PC-9 (cell line): ENCODE measurements around the gene ZFHX3. TPM values are rescaled to one million over a fixed set of nuclear protein-coding genes. Genes with fewer than 3 reads are reported as not detected.

Experiments used
- BruUV-seq: library from RNA; stranded (reverse); fragments of 400-500 nt; replicated peaks from 2 replicates; lab custom pipeline; 2021; lab: Mats Ljungman, UMichigan
- CTCF ChIA-PET: fragments of 300-600 bp; sonication (Branson Sonifier 250); formaldehyde crosslinking; loops from one replicate; lab custom pipeline; 2022; ENCODE audit warnings: antibody characterized with exemption; lab: Charles Lee
- POLR2A ChIA-PET: fragments of 300-600 bp; sonication (Branson Sonifier 250); formaldehyde crosslinking; loops from one replicate; lab custom pipeline; 2022; ENCODE audit warnings: antibody characterized with exemption; ENCODE audit not compliant: unreplicated experiment; lab: Charles Lee
- DNase-seq, 2 experiments: peaks; one replicate each; pipeline versions ENCODE4 v3.0.0 to v3.0.0-alpha.2; 2015 to 2022; ENCODE audit warnings: mixed read lengths in 1 of 2
- H2AFZ ChIP-seq: fragments of 200-600 bp; sonication (generic); 2 replicates; pipeline ENCODE4 v1.8.1; 2017; ENCODE audit warnings: antibody characterized with exemption
- H3F3A ChIP-seq: fragments of 200-600 bp; sonication (generic); 2 replicates; pipeline ENCODE4 v1.8.1; 2017; ENCODE audit warnings: antibody characterized with exemption, mild to moderate bottlenecking, low read depth; ENCODE audit not compliant: insufficient read depth
- H3K27ac ChIP-seq: fragments of 200-600 bp; sonication (generic); 2 replicates; pipeline ENCODE4 v1.6.1; 2016; ENCODE audit warnings: mixed run types
- H3K27me3 ChIP-seq: fragments of 200-600 bp; sonication (generic); 2 replicates; pipeline ENCODE4 v1.6.1; 2016; ENCODE audit warnings: low read depth, mixed run types; ENCODE audit not compliant: insufficient read depth
- H3K36me3 ChIP-seq: fragments of 200-600 bp; sonication (generic); 2 replicates; pipeline ENCODE4 v1.6.1; 2016; ENCODE audit warnings: low read depth, mixed run types
- H3K4me1 ChIP-seq: fragments of 200-600 bp; sonication (generic); replicated peaks from 2 replicates; pipeline ENCODE4 v1.6.1; 2016; ENCODE audit warnings: mixed run types; ENCODE audit not compliant: insufficient read depth
- H3K4me2 ChIP-seq: fragments of 200-600 bp; sonication (generic); 2 replicates; pipeline ENCODE4 v1.6.1; 2017; ENCODE audit warnings: mixed run types
- H3K4me3 ChIP-seq: fragments of 200-600 bp; sonication (generic); 2 replicates; pipeline ENCODE4 v1.6.1; 2016; ENCODE audit warnings: mixed run types
- H3K79me2 ChIP-seq: fragments of 200-600 bp; sonication (generic); 2 replicates; pipeline ENCODE4 v1.6.1; 2017; ENCODE audit warnings: low read depth, mixed run types
- H3K9me2 ChIP-seq: fragments of 200-600 bp; sonication (generic); 2 replicates; pipeline ENCODE4 v1.8.1; 2017; ENCODE audit warnings: mild to moderate bottlenecking; ENCODE audit not compliant: insufficient read depth
- H3K9me3 ChIP-seq: fragments of 200-600 bp; sonication (generic); 2 replicates; pipeline ENCODE4 v1.8.1; 2016; ENCODE audit warnings: low read depth; ENCODE audit not compliant: insufficient read depth
- H4K20me1 ChIP-seq: fragments of 200-600 bp; sonication (generic); 2 replicates; pipeline ENCODE4 v1.8.1; 2017; ENCODE audit not compliant: insufficient read depth
- EZH2 ChIP-seq: fragments of 200-600 bp; sonication (generic); IDR thresholded peaks from 2 replicates; pipeline ENCODE4 v1.8.0; 2017; ENCODE audit warnings: antibody characterized with exemption, low read depth
- intact Hi-C: fragments of 100-400 bp; cut with micrococcal nuclease; formaldehyde crosslinking; loops from one replicate; pipeline ENCODE4 v1.10.0; 2022; ENCODE audit not compliant: unreplicated experiment
- total RNA-seq: library from RNA; stranded (reverse); gene quantifications from 2 replicates; pipeline ENCODE4 v1.2.3, GENCODE V29; 2021
- TF ChIP-seq, protein P1 (sequence below): fragments of 200-600 bp; sonication (generic); conservative IDR thresholded peaks from 2 replicates; pipeline ENCODE4 v1.6.1; 2017; ENCODE audit warnings: mixed run types, antibody characterized with exemption, mild to moderate bottlenecking, moderate library complexity

The ZFHX3 gene
- total RNA-seq, 1 experiment from 2014 or later: 23.1 TPM

DNA sequence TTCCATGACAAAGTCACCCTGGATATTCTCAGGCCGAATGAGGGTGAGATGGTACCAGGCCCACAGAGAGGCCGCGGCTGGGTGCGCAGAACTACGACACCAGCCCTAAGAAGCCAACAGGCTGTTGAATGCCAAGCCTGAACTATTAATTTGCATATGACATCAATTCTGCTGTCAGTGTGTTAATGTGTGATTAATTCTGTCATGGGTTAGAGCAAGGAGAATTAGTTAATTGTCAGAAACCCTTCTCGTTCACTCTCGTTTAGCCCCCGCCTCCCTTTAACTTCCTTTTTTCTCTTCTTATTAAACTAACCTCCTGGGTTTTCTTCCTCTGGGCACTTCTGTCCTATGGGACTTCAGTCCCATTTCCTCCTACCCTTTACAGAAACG is 123.4 kb downstream of the ZFHX3 start:
- Histone ChIP-seq H3K36me3 (no peaks in the 10 kb centered on the region), H3K79me2 (peaks cover 54% of the 10 kb centered on the region), H3K27me3 (no peaks in the 10 kb centered on the region), H3K4me1 (peaks cover 31% of the 10 kb centered on the region), H3K4me3 (no peak overlapping the region), H3F3A (peaks cover 20% of the 10 kb centered on the region; the same call in 1 of the 2 replicates), H4K20me1 (no peaks in the 10 kb centered on the region), H3K27ac (no peak overlapping the region), H3K9me3 (no peaks in the 10 kb centered on the region), H3K9me2 (no peaks in the 10 kb centered on the region), H3K4me2 (no peak overlapping the region), H2AFZ (no peak overlapping the region)
- BruUV-seq: no TSS peak
- ChIA-PET POLR2A (no interaction called here), CTCF (no interaction called here)
- TF ChIP-seq EZH2: no peak
- TF ChIP-seq, protein P1, sequence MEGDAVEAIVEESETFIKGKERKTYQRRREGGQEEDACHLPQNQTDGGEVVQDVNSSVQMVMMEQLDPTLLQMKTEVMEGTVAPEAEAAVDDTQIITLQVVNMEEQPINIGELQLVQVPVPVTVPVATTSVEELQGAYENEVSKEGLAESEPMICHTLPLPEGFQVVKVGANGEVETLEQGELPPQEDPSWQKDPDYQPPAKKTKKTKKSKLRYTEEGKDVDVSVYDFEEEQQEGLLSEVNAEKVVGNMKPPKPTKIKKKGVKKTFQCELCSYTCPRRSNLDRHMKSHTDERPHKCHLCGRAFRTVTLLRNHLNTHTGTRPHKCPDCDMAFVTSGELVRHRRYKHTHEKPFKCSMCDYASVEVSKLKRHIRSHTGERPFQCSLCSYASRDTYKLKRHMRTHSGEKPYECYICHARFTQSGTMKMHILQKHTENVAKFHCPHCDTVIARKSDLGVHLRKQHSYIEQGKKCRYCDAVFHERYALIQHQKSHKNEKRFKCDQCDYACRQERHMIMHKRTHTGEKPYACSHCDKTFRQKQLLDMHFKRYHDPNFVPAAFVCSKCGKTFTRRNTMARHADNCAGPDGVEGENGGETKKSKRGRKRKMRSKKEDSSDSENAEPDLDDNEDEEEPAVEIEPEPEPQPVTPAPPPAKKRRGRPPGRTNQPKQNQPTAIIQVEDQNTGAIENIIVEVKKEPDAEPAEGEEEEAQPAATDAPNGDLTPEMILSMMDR: no peak
- intact Hi-C loops: no loop called here
- DNase-seq: no peak

DNA sequence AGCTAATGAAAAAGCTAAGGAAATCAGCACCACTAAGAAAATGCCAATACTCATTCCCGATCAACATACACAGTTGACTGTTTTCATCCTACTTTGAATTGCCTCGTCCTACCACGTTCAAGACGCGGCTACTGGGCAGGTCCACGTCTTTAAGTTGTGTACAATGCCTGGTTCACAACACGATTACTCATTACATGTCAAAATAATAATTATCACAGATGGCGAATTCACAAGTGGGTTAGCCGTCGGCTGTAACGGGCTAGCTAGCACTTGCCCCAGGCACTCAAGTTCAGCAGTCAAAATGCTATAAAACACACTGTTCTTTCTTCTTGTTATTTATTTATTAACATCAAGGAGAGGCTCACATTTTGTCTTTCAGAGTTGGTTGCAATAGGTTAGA is 124.2 kb downstream of the ZFHX3 start:
- ChIA-PET CTCF (no interaction called here), POLR2A (no interaction called here)
- Histone ChIP-seq H3K79me2 (peaks cover 48% of the 10 kb centered on the region), H2AFZ (no peak overlapping the region), H3K4me3 (no peak overlapping the region), H3F3A (peaks cover 16% of the 10 kb centered on the region; the same call in 1 of the 2 replicates), H4K20me1 (no peaks in the 10 kb centered on the region), H3K4me2 (no peak overlapping the region), H3K36me3 (no peaks in the 10 kb centered on the region), H3K27me3 (no peaks in the 10 kb centered on the region), H3K9me3 (no peaks in the 10 kb centered on the region), H3K9me2 (no peaks in the 10 kb centered on the region), H3K27ac (no peak overlapping the region), H3K4me1 (peaks cover 23% of the 10 kb centered on the region)
- no peak for DNase-seq
- no TSS peak for BruUV-seq
- intact Hi-C loops: no loop called here
- TF ChIP-seq, protein P1: no peak
- TF ChIP-seq EZH2: no peak

DNA sequence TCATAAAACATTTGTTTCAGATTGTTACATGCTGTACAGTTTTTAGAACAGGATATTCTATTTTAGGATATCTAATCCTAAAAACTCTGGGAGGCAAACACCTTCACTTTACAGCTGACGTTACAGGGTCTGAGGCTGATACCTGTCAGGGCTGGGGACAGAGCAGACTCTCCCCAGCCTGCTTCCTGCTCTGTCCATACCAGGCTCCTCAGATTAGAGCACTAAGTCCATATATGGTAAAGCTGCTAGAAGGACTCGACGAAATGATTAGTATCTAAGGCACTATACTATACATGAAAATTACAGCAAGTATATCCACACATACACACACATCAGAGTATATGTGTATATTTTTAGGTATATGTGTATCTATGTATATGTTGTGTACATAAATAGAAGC is 125.2 kb downstream of the ZFHX3 start:
- Histone ChIP-seq H3K9me2 (no peaks in the 10 kb centered on the region), H3K27me3 (no peaks in the 10 kb centered on the region), H3K4me2 (no peak overlapping the region), H2AFZ (no peak overlapping the region), H4K20me1 (peaks cover 3% of the 10 kb centered on the region; the same call in 1 of the 2 replicates), H3K36me3 (no peaks in the 10 kb centered on the region), H3K9me3 (no peaks in the 10 kb centered on the region), H3K4me1 (peaks cover 16% of the 10 kb centered on the region), H3K27ac (no peak overlapping the region), H3K4me3 (no peak overlapping the region), H3K79me2 (peaks cover 42% of the 10 kb centered on the region), H3F3A (peaks cover 10% of the 10 kb centered on the region; the same call in 1 of the 2 replicates)
- no peak for DNase-seq
- ChIA-PET CTCF (no interaction called here), POLR2A (no interaction called here)
- intact Hi-C loops: no loop called here
- BruUV-seq: no TSS peak
- TF ChIP-seq, protein P1: no peak
- no peak for TF ChIP-seq EZH2
